Activated gamma-delta T cell treated with Interleukin-2 at 50 U/mL for 16 hours (primary cell): Measurements from ENCODE around the gene DIS3L2.
"Not testable (repeated sequence)": the region's sequence is repeated elsewhere in the genome, so short reads cannot be mapped to it uniquely, and the experiment has no call there.

Experiments
- DNase-seq: peaks from one replicate; pipeline ENCODE4 v3.0.0-alpha.2; 2020

DIS3L2 gene

GRCh38 chr2:232325324-232326273, 364.1 kb downstream of the DIS3L2 start:
- peak; percentile 49 for DNase-seq

GRCh38 chr2:232326274-232327104, 365.0 kb downstream of the DIS3L2 start:
- DNase-seq, result not testable (repeated sequence)

- peak; percentile 85 for DNase-seq
These were observed 365.9 kb downstream of the DIS3L2 start for GRCh38 chr2:232327105-232328031.

- DNase-seq, result no peak
These were observed 366.5 kb downstream of the DIS3L2 start for GRCh38 chr2:232328032-232328422.

GRCh38 chr2:232328516-232329460, 367.3 kb downstream of the DIS3L2 start:
- no peak for DNase-seq

GRCh38 chr2:232329716-232330067, 368.2 kb downstream of the DIS3L2 start:
- DNase-seq, result no peak

GRCh38 chr2:232330068-232330999, 368.8 kb downstream of the DIS3L2 start:
- no peak for DNase-seq

- not testable (repeated sequence) for DNase-seq
These were observed 369.5 kb downstream of the DIS3L2 start for GRCh38 chr2:232331061-232331460.

- DNase-seq, result not testable (repeated sequence)
These were observed 370.1 kb downstream of the DIS3L2 start for GRCh38 chr2:232331641-232332040.

GRCh38 chr2:232332244-232332939, 370.9 kb downstream of the DIS3L2 start:
- not testable (repeated sequence) for DNase-seq

- DNase-seq, result no peak
These were observed 371.4 kb downstream of the DIS3L2 start for GRCh38 chr2:232332940-232333259.

GRCh38 chr2:232333361-232334135, 372.0 kb downstream of the DIS3L2 start:
- DNase-seq, result no peak

GRCh38 chr2:232334136-232334884, 372.8 kb downstream of the DIS3L2 start:
- peak; percentile 1 for DNase-seq

GRCh38 chr2:232334885-232335205, 373.3 kb downstream of the DIS3L2 start:
- DNase-seq, result peak; percentile 0

GRCh38 chr2:232335206-232335858, 373.8 kb downstream of the DIS3L2 start:
- DNase-seq, result peak; percentile 3

GRCh38 chr2:232335859-232336215, 374.3 kb downstream of the DIS3L2 start:
- DNase-seq, result peak; percentile 1

- peak; percentile 2 for DNase-seq
These were observed 374.8 kb downstream of the DIS3L2 start for GRCh38 chr2:232336241-232336736.
